Stimulated activated CD4-positive, alpha-beta T cell treated with anti-CD3 and anti-CD28 coated beads, Interleukin-4, amount 100 ng/mL, for 24 hours (primary cell): ENCODE results near the gene STK26.
"Not testable (repeated sequence)": the region's sequence is repeated elsewhere in the genome, so short reads cannot be mapped to it uniquely, and the experiment has no call there.

Experiments
- DNase-seq: peaks from one replicate; pipeline ENCODE4 v3.0.0-alpha.2; 2020

The STK26 gene

GRCh38 chrX:132040066-132040465 is 17.0 kb downstream of the STK26 start:
- no peak for DNase-seq

- DNase-seq = no peak
Measured at GRCh38 chrX:132041015-132041414, 17.9 kb downstream of the STK26 start.

- no peak for DNase-seq
Measured at GRCh38 chrX:132043977-132044376, 20.9 kb downstream of the STK26 start.

DNA sequence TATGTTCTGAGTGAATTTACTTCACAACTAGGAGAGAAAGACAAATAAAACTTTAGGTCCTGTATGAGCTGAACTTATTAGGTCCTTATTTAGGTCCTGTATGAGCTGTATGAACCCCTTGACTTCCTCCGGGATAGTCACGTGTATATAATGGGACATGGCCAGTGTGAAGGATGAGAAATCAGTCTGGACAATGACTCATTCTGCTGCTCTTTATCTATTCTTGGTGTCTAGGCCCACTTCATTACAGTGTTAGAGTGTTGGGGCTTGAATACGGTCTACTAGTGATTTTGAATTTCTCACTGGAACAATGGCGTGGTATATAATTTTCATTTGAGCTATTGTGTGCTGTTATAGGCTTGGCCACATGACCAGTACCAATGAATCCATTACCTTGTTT is 21.9 kb downstream of the STK26 start:
- DNase-seq = no peak

- no peak for DNase-seq
Measured at GRCh38 chrX:132045456-132045855, 22.4 kb downstream of the STK26 start.

- no peak for DNase-seq
Measured at GRCh38 chrX:132046533-132046932, 23.4 kb downstream of the STK26 start.

DNA sequence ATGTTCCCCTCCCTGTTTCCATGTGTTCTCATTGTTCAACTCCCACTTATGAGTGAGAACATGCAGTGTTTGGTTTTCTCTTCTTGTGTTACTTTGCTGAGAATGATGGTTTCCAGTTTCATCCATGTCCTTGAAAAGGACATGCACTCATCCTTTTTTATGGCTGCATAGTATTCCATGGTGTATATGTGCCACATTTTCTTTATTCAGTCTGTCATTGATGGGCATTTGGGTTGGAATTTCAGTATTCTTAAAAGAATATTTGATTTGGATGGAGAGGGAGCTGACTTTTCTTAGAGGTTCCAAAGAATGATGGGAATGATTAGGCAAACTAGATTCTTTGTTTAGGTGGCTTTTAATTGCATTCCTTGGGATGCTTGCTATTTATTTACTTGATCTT is 28.7 kb downstream of the STK26 start:
- DNase-seq = not testable (repeated sequence)

GRCh38 chrX:132058050-132058449 is 34.9 kb downstream of the STK26 start:
- DNase-seq = no peak

DNA sequence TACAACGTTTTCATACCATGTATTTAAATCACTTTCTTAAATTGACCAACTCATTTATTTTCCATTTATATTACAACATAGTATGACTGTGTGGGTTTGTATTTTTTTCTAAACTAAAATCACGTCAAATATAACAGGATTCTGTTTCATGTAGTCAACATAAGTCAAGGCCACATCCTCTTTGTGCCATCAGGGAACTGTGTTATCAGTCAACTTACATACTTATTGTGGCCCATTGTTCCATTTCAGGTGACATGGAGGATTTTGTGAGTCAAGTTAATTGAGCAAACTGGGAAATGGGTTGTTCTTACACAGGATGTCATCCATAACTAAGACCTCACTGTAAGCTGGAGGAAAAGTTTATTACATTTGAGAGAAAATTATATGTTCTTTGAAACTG is 35.9 kb downstream of the STK26 start:
- no peak for DNase-seq

- no peak for DNase-seq
Measured at GRCh38 chrX:132059973-132060540, 37.0 kb downstream of the STK26 start.

DNA sequence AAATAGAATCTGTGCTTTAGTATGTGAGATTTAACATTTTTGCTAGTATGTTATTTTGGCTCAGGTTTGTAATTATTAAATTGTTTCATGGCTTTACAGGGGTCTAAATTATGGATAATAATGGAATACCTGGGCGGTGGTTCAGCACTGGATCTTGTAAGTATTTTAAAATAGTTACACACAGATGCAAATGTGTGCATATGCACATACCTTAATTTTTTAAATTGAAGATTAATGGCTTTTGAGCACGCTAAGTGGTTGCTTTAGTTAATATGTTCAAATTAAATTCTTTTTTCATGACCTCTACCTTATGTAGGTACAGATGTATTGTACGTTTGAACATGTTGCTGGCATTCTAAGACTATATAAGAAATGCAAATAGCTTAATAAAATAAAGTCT is 40.2 kb downstream of the STK26 start:
- DNase-seq = no peak

DNA sequence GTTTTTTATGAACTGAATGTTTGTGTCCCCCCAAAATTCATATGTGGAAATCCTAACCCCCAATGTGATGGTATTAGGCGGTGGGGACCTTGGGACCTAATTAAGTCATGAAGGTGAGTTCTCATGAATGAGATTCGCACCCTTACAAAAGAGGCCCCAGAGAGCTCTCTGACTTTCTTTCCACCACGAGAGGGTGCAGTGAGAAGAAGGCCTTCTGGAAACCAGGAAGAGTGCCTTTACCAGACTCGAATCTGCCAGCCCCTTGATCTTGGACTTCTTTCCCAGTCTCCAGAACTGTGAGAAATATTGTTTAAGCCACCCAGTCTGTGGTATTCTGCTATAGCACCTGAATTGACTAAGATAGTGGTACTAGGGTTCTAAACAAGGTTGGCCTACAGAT is 40.8 kb downstream of the STK26 start:
- no peak for DNase-seq

DNA sequence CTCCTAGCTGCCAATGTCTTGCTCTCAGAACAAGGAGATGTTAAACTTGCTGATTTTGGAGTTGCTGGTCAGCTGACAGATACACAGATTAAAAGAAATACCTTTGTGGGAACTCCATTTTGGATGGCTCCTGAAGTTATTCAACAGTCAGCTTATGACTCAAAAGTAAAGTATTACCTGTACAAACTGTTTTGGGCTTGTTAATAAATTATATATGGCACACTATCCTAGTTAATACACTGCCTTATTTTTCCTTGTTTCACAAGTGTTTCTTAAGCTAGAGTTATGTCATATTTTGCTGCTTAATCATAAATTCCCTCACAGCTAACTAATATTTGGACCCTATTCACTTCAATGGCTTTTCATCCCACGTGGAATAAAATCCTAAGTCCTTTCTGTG is 45.3 kb downstream of the STK26 start:
- no peak for DNase-seq

- no peak for DNase-seq
Measured at GRCh38 chrX:132071254-132071653, 48.2 kb downstream of the STK26 start.

GRCh38 chrX:132077414-132077813 is 54.3 kb downstream of the STK26 start:
- DNase-seq = no peak

- DNase-seq = no peak
Measured at GRCh38 chrX:132077912-132078311, 54.8 kb downstream of the STK26 start.

- DNase-seq = no peak
Measured at GRCh38 chrX:132085786-132086185, 62.7 kb downstream of the STK26 start.

DNA sequence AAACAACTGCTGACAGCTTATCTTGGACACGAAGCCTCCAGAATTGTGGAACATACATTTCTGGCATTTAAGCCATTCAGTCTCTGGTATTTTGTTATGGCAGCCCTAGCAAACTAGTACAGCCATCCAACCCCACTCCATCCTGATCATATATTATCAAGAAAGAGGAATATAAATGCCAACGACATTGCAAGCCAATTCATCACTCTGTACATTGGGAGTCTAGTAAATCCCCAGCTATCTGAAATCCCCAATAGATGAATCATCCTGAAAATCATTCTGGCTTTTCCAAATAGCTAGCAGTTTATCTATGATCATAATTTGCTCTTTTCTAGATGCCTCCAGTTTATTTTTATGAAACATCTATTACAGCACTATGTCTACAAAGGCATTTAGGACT is 63.6 kb downstream of the STK26 start:
- DNase-seq = no peak

- no peak for DNase-seq
Measured at GRCh38 chrX:132088864-132089263, 65.8 kb downstream of the STK26 start.

DNA sequence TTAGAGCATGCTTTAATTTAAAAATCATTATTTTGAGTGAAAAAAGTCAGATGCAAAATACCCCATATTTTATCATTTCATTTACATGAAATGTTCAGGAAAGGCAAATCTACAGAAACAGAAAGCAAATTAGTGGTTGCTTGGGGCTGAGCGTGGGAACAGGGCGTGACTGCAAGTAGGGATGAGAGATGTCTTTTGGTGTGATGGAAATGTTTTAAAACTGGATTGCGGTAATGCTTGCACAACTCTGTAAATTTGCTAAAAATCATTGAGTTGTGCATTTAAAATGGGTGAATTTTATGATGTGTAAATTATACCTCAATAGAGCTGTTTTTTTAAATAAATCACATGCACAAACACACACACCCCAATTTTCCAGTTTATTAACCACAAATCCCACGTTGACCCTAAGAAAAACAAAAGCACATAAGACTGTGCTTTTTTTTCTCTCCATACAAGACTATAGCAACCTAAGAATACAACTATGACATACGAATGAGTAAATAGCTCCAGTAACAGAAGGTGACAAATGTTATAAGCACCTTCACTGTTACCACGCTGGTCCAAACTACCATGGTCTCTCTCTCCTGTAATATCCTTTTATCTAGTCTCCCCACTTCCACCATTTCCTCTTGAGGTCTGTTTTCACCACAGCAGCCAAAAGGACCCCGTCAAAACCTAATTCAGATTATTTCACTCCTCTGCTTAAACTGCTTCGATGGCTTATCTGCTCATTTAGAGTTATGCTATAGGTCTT is 67.5 kb downstream of the STK26 start:
- no peak for DNase-seq

- peak; percentile 49 for DNase-seq
Measured at GRCh38 chrX:132092439-132093065, 69.5 kb downstream of the STK26 start.

GRCh38 chrX:132093239-132093860 is 70.2 kb downstream of the STK26 start:
- DNase-seq = no peak

GRCh38 chrX:132094164-132094563 is 71.1 kb downstream of the STK26 start:
- DNase-seq = no peak

DNA sequence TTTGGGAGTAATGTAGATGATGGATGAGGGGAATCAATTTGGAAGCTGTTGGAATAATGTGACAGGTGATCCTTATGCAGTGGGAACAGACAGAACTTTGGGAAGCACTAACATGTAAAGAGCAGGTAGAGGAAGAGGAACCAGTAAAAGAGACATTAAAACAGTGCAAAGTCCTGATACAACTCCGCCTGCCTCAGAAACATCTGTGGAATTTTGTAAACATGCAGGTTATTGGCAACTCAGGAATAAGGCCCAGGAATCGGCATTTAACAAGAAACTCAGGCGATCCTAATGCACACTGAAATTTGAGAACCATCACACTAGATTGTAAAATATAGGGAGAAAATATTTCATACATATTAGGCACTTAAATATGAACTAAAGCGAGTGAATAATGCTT is 75.6 kb downstream of the STK26 start:
- not testable (repeated sequence) for DNase-seq
